Gastrocnemius medialis (tissue), 4 donors: ENCODE data around the gene ZSCAN16.

Source experiments
- CTCF ChIP-seq, 5 experiments: fragments of 450-650 bp in 3 of 5; fragments of 200-600 bp in 2 of 5; sonication (generic) in 2 of 5; IDR thresholded peaks in 4 of 5; conservative IDR thresholded peaks in 1 of 5; 1 replicate in 4 of 5; 2 replicates in 1 of 5; pipeline ENCODE4 v1.5.1; 2016 to 2019; ENCODE audit warnings: antibody characterized with exemption in 5 of 5, mild to moderate bottlenecking in 3 of 5, moderate library complexity in 3 of 5
- POLR2A ChIP-seq, 2 donors: fragments of 450-650 bp; IDR thresholded peaks; one replicate each; pipeline ENCODE4 v1.6.1; 2017; ENCODE audit warnings: antibody characterized with exemption in 2 of 2, mild to moderate bottlenecking in 2 of 2, moderate library complexity in 2 of 2

- no peak for TF ChIP-seq CTCF (IDR thresholded peaks at IDR 0.05 in 4 of 5, conservative IDR thresholded peaks at IDR 0.05 in 1 of 5)
- TF ChIP-seq POLR2A (IDR thresholded peaks at IDR 0.05), result no peak
Measured at GRCh38 chr6:28121876-28122275, 2.5 kb upstream of the ZSCAN16 start.
